NCI-H128 (cell line): ENCODE measurements around the gene OR10A5.
"Not testable (repeated sequence)": the region's sequence is repeated elsewhere in the genome, so short reads cannot be mapped to it uniquely, and the experiment has no call there.

Experiments
- DNase-seq: peaks from one replicate; lab custom pipeline; 2025; ENCODE audit not compliant: unreplicated experiment; lab: John Stamatoyannopoulos, UW

Gene OR10A5

DNA sequence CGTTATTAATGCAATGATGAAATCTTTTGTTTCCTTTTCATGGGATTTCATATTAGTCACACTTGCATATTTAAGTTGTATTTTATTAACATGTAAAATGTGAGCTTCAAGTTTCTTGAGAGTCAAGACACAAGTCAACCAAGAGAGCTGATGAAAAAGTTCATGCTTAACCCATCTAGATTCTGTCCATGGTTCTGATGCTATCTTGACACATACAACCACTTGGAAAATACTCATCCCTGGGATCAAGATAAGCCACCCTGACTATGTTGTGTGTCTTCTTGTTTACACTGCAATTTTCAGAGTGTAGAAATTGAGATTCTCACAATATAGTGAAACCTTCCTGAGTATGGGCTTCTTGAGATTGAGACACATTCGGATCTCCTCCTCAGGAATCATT is 30.3 kb downstream of the OR10A5 start:
- DNase-seq, result no peak

DNA sequence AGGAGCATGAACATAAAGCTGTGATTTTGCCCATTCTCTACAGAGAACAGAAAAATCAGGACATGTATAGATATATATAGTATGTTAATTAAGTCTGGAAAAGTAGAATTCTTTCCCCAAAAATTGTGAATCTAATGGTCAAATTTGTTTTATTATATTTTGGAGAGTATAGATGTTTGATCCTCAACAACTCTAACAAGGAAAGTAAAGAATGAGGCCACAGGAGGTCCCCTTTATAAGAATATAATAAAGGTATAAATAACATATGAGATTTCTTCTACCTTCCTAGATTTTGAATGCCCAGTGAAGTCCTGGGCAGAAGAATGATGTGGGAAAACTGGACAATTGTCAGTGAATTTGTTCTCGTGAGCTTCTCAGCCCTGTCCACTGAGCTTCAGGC is 30.8 kb downstream of the OR10A5 start, which contains the start of gene OR10A4:
TSS of gene OR10A4 (plus strand) at position 301 of the 400 bp plus-strand sequence. CDS start at position 324, 23 bp downstream.
- no peak for DNase-seq

DNA sequence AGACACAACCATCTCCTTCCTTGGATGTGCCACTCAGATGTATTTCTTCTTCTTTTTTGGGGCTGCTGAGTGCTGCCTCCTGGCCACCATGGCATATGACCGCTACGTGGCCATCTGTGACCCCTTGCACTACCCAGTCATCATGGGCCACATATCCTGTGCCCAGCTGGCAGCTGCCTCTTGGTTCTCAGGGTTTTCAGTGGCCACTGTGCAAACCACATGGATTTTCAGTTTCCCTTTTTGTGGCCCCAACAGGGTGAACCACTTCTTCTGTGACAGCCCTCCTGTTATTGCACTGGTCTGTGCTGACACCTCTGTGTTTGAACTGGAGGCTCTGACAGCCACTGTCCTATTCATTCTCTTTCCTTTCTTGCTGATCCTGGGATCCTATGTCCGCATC is 31.4 kb downstream of the OR10A5 start:
- DNase-seq, result no peak

DNA sequence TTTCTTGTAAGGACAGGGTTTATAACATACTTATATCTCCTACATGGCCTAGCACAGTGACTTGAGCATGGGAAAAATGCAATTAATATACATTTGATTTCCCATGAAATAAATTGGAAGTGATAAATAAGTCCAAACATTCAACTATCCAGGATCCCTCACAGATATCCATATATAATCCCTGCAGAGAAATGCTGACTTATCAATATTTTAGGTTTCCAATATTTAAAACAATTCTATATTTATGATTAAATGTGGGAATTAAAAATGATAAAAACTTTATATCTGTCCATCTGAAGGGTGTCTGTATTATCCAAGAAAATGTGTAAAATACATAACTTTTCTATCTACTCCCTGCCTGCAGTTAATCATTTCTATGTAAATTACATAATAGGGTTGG is 37.3 kb downstream of the OR10A5 start:
- no peak for DNase-seq

DNA sequence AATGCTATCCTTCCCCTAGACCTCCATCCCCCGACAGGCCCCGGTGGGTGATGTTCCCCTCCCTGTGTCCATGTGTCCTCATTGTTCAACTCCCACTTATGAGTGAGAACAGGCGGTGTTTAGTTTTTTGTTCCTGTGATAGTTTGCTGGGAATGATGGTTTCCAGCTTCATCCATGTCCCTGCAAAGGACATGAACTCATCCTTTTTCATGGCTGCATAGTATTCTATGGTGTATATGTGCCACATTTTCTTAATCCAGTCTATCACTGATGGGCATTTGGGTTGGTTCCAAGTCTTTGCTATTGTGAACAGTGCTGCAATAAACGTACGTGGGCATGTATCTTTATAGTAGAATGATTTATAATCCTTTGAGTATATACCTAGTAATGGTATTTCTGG is 42.2 kb downstream of the OR10A5 start:
- DNase-seq, result not testable (repeated sequence)

DNA sequence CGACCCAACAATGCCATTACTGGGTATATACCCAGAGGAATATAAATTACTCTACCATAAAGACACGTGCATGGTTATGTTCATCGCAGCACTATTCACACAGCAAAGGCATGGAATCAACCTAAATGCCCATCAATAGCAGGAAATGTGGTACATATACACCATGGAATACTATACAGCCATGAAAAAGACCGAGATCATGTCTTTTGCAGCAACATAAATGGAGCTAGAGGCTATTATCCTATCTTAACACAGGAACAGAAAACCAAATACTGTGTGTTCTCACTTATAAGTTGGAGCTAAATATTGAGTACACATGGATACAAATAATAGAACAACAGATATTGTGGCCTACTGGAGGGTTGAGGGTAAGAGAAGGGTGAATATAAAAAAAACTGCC is 43.3 kb downstream of the OR10A5 start:
- DNase-seq, result no peak

DNA sequence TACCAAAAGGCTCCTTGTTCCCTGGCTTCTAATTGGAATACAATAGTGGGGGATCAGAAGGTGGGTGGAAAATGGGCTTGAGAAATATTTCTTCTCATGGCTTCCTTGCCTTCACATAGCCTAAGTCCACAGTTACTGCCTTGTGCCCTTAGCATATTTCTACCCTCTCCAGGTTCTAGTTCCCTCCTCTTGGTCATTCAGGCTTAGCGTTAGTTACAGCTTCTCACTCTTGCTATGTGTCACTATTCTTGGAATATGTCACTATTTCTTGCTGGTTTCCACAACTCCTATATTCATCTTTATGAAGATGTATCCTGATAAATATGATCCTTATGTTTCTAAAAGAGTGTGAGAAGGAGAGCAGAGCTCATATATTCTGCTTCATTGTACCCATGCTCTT is 44.4 kb downstream of the OR10A5 start:
- DNase-seq, result no peak

DNA sequence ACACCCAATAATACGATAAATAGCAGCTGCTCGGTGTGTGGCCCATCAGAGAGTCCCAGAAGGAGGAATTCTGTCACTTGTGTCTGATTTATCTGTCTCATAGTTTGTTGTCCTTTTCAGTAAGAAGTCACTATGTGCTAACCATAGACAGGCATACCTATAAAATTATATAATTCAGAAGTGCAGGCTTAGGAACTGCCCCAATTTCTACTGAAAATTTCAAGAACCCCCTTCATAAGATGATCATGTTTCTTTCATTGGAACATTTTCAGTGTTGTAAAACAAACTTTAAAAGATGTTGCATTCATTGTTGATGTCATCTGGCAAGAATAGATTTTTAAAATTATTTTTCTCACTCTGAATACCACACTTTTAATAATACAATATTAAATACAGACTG is 46.9 kb downstream of the OR10A5 start, which contains the start of gene OR2D2:
TSS of gene OR2D2 (minus strand) at position 101 of the 400 bp plus-strand sequence. CDS start at position 101, 0 bp downstream.
- no peak for DNase-seq

- no peak for DNase-seq
These were observed 48.6 kb downstream of the OR10A5 start for GRCh38 chr11:6894097-6894496.

DNA sequence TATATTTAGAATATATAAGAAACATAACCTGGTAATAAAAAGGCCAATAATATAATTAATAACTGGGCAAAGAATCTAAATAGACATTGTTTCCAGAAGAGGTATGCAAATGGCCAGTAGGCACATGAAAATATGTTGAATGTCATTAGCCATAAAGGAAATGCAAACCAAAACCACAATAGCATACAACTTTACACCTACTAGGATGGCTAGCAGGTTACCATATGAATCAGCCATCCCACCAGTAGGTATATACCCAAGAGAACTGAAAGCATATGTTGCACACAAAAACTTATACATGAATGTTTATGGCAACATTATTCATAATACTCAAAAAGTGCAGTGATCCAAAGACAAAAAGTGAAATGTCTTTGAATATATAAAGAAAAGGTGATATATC is 49.5 kb downstream of the OR10A5 start:
- DNase-seq, result no peak
